Activated T-cell treated with anti-CD3 and anti-CD28 coated beads for 48 hours (primary cell): ENCODE measurements around the gene EFHC1.

Source experiments
- DNase-seq: peaks from one replicate; pipeline ENCODE4 v3.0.0-alpha.2; 2020; ENCODE audit warnings: low read depth

The EFHC1 gene

GRCh38 chr6:52518279-52518945, 98.3 kb downstream of the EFHC1 start:
- no peak for DNase-seq

GRCh38 chr6:52519618-52520017, 99.5 kb downstream of the EFHC1 start:
- no peak for DNase-seq

GRCh38 chr6:52522151-52522626, 102.0 kb downstream of the EFHC1 start:
- no peak for DNase-seq

GRCh38 chr6:52522655-52523054, 102.5 kb downstream of the EFHC1 start:
- DNase-seq, result no peak

GRCh38 chr6:52523378-52524142, 103.4 kb downstream of the EFHC1 start:
- DNase-seq, result no peak

- DNase-seq, result no peak
These were observed 104.8 kb downstream of the EFHC1 start for GRCh38 chr6:52524918-52525317.

- no peak for DNase-seq
These were observed 106.5 kb downstream of the EFHC1 start for GRCh38 chr6:52526634-52527033.

- no peak for DNase-seq
These were observed 107.3 kb downstream of the EFHC1 start for GRCh38 chr6:52527436-52527835.

GRCh38 chr6:52529311-52529710, 109.2 kb downstream of the EFHC1 start:
- DNase-seq, result no peak

- DNase-seq, result no peak
These were observed 110.2 kb downstream of the EFHC1 start for GRCh38 chr6:52530351-52530750.

GRCh38 chr6:52531396-52531795, 111.3 kb downstream of the EFHC1 start:
- DNase-seq, result no peak

GRCh38 chr6:52531834-52532233, 111.7 kb downstream of the EFHC1 start:
- no peak for DNase-seq

- DNase-seq, result no peak
These were observed 112.3 kb downstream of the EFHC1 start for GRCh38 chr6:52532457-52532856.

- DNase-seq, result no peak
These were observed 113.3 kb downstream of the EFHC1 start for GRCh38 chr6:52533491-52533890.

- DNase-seq, result no peak
These were observed 114.2 kb downstream of the EFHC1 start for GRCh38 chr6:52534363-52534762.

GRCh38 chr6:52534966-52535390, 114.8 kb downstream of the EFHC1 start:
- DNase-seq, result peak; percentile 32

- no peak for DNase-seq
These were observed 115.7 kb downstream of the EFHC1 start for GRCh38 chr6:52535711-52536423.

- DNase-seq, result no peak
These were observed 116.3 kb downstream of the EFHC1 start for GRCh38 chr6:52536424-52536916.

- no peak for DNase-seq
These were observed 117.0 kb downstream of the EFHC1 start for GRCh38 chr6:52537001-52537753.

GRCh38 chr6:52538252-52538900, 118.2 kb downstream of the EFHC1 start:
- no peak for DNase-seq

- no peak for DNase-seq
These were observed 118.8 kb downstream of the EFHC1 start for GRCh38 chr6:52538901-52539354.
